Measurements from ENCODE around the gene RET.
"Not testable (repeated sequence)": the region's sequence is repeated elsewhere in the genome, so short reads cannot be mapped to it uniquely, and the experiment has no call there.

Gene RET

DNA sequence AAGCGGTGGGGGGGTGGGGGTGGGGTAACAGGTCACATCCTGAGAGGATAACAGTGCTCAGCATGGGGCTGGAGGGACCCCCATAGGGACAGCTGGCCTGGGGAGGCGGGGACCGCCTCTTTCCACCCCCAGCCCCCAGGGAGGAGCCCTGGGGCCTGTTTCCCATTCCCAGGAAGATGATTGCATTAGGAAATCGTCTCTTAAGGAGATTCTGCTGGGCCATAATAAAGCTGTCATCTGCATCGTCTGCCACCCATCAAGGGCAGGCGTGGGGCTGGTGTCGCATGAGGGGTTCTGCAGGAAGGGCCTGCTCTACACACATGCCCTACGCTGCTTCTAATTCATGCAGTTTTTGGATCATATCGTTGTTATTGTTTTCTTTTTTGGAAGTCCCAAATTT is 17.2 kb downstream of the RET start:
- H3K4me1 ChIP-seq = peaks cover 37 to 53% (median 49%) of the 10 kb centered on the region in 10 experiments
- H3K36me3 ChIP-seq = no peaks in the 10 kb centered on the region
- no peak overlapping the region for H3K9ac ChIP-seq
- H3K27me3 ChIP-seq = 0 out of 22 replicates have a peak, but pooled peaks cover 0 to 6% (median 0%) of the 10 kb centered on the region in 11 experiments
- no peak for TF ChIP-seq Cebpa-rat (IDR thresholded peaks at IDR 0.05)
- H3K27ac ChIP-seq = no peak overlapping the region
- peaks cover 0 to 7% (median 0%) of the 10 kb centered on the region in 11 experiments; a peak in 1 of 22 replicates for H3K9me3 ChIP-seq (replicated peaks in 1 of 11)
- H4K20me1 ChIP-seq = no peaks in the 10 kb centered on the region; a peak in 1 of 22 replicates
- no peak overlapping the region for H3K4me2 ChIP-seq
- H3K4me3 ChIP-seq = no peak overlapping the region

DNA sequence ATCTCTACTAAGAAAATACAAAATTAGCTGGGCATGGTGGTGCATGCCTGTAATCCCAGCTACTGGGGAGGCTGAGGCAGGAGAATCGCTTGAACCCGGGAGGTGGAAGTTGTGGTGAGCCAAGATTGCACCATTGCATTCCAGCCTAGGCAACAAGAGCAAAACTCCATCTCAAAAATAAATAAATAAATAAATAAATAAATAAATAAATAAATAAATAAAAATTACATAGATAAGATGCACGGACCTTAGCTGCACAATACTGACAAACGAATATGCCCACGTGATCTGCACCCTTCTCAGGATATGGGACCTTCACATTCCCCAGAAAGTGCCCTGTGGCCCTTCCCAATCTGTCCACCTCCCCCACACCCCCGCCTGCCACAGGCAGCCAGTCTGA is 22.5 kb downstream of the RET start:
- Histone ChIP-seq H3K27me3 (peaks cover 9 to 20% (median 14%) of the 10 kb centered on the region in 11 experiments), H3K4me1 (peaks cover under 1 to 21% (median 14%) of the 10 kb centered on the region in 10 experiments; a peak in 16 of 20 replicates)
- not testable (repeated sequence) for H3K4me3 ChIP-seq; H3K4me2 ChIP-seq; H3K9me3 ChIP-seq (replicated peaks in 1 of 11); H4K20me1 ChIP-seq; H3K36me3 ChIP-seq; H3K27ac ChIP-seq; H3K9ac ChIP-seq

DNA sequence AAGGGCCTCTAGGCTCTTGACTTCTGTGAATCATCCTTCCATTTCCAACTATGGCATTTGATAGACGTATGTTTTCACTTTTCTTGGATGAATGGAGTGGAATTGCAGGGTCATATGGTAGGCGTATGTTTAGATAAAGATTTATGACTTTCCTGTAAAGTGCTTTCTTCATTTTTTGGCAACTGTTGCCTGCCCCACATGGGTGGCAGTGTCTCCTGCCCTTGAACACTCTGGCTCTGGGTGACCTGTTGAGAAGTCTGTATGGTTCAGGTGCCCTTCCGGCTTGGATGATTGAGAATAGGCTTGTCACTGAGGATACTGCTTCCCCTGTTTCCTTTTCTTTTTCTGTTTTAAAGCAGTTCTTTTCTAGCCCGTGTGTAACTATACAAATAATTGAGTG is 23.1 kb downstream of the RET start:
- no peak overlapping the region for H3K4me2 ChIP-seq
- TF ChIP-seq Cebpa-rat (IDR thresholded peaks at IDR 0.05) = no peak
- H4K20me1 ChIP-seq = no peaks in the 10 kb centered on the region; a peak in 2 of 22 replicates
- H3K4me3 ChIP-seq = no peak overlapping the region
- H3K9me3 ChIP-seq (replicated peaks in 1 of 11) = no peaks in the 10 kb centered on the region
- no peak overlapping the region for H3K27ac ChIP-seq
- peaks cover 15 to 26% (median 20%) of the 10 kb centered on the region in 11 experiments for H3K27me3 ChIP-seq
- no peak overlapping the region for H3K9ac ChIP-seq
- peaks cover 6 to 27% (median 19%) of the 10 kb centered on the region in 10 experiments for H3K4me1 ChIP-seq
- H3K36me3 ChIP-seq = no peaks in the 10 kb centered on the region

DNA sequence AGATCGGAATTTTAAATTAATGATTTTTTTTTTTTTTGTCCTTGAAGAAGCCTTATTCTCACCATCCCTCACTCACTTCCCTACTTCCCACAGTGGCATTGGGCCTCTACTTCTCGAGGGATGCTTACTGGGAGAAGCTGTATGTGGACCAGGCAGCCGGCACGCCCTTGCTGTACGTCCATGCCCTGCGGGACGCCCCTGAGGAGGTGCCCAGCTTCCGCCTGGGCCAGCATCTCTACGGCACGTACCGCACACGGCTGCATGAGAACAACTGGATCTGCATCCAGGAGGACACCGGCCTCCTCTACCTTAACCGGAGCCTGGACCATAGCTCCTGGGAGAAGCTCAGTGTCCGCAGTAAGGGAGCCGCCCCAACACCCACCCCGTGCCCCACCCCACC is 23.5 kb downstream of the RET start:
- TF ChIP-seq Cebpa-rat (IDR thresholded peaks at IDR 0.05) = no peak
- Histone ChIP-seq H3K4me1 (peaks cover 9 to 31% (median 23%) of the 10 kb centered on the region in 10 experiments), H3K9ac (no peak overlapping the region), H3K36me3 (no peaks in the 10 kb centered on the region), H3K4me3 (no peak overlapping the region), H3K27ac (no peak overlapping the region), H4K20me1 (no peaks in the 10 kb centered on the region; a peak in 2 of 22 replicates), H3K9me3 (replicated peaks in 1 of 11) (no peaks in the 10 kb centered on the region), H3K27me3 (peaks cover 19 to 30% (median 24%) of the 10 kb centered on the region in 11 experiments), H3K4me2 (no peak overlapping the region)

DNA sequence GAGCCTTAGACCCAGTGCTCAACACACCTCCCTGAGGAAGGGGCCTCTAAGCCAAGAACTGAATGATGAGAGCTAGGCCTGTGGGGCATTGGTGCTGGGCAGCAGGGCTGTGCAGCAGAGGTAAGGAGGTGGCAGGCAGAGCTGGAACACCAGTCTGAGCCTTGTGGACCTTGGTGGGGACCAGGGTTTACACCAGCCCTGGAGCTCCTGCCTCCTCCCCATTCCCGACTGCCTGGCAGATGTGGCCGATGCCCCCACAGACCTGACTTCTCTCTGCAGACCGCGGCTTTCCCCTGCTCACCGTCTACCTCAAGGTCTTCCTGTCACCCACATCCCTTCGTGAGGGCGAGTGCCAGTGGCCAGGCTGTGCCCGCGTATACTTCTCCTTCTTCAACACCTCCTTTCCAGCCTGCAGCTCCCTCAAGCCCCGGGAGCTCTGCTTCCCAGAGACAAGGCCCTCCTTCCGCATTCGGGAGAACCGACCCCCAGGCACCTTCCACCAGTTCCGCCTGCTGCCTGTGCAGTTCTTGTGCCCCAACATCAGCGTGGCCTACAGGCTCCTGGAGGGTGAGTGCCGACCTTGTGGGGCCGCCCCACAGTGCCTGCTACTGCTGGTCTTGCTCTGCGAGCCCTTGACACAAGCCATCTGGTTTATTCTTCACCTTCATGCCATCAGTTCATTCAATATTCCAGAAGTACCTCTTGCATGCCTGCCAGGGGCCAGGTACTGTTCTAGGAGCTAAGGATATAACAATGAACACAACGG is 25.4 kb downstream of the RET start:
- TF ChIP-seq Cebpa-rat (IDR thresholded peaks at IDR 0.05) = no peak
- Histone ChIP-seq H3K36me3 (no peaks in the 10 kb centered on the region), H3K27ac (no peak overlapping the region), H3K27me3 (peaks cover 19 to 30% (median 24%) of the 10 kb centered on the region in 11 experiments), H4K20me1 (no peaks in the 10 kb centered on the region; a peak in 1 of 22 replicates), H3K9me3 (replicated peaks in 1 of 11) (no peaks in the 10 kb centered on the region), H3K4me3 (no peak overlapping the region), H3K9ac (no peak overlapping the region), H3K4me2 (no peak overlapping the region), H3K4me1 (peaks cover 27 to 44% (median 36%) of the 10 kb centered on the region in 10 experiments)

DNA sequence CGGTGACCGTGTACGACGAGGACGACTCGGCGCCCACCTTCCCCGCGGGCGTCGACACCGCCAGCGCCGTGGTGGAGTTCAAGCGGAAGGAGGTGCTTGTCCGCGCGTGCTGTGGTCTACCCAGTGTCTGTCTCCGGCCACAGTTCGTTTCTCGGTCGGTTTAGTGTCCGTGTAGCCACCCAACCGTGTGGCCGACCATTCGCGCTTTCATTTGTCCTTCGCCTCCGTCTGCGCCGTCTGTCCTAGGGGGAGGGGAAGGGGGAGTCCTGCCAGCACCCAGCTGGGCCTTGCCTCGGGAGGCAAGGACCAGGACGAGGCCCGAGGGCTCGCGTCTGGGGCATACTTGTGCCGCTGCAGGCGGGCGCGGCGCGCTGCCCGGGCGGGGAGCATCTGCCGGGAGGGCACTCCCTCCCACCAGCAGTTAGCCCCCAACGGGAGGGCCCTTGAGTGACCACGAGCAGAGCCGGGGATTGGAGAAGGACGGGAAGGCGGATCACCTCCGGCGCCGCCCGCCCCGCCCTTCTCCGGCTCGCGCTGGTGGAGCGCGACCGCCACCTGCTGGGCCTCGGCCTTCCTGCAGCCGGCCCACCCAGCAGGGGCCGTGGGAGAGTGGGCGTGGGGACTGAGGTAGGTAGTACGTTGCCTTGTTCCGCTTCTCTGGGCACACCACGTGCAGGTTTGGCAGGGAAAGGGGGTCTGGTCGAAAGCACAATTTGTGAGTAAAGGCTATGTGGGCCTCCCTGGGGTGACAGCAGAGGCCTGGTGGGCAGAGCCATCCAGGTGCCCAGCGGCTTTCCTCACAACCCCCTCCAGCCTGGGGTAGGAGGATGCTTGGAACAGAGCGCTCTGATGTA is 28.5 kb downstream of the RET start:
- Histone ChIP-seq H4K20me1 (no peaks in the 10 kb centered on the region; a peak in 1 of 22 replicates), H3K9me3 (replicated peaks in 1 of 11) (no peaks in the 10 kb centered on the region), H3K36me3 (no peaks in the 10 kb centered on the region), H3K4me3 (peak overlapping the region; percentile 48 to 69 (median 58)), H3K9ac (peak overlapping the region; percentile 48 to 73 (median 62); a peak in 18 of 22 replicates), H3K27ac (peak overlapping the region in 8 of 11 experiments; percentile 14 to 60 (median 38); a peak in 14 of 22 replicates), H3K4me2 (peak overlapping the region; percentile 89 to 99 (median 93)), H3K27me3 (peaks cover 19 to 30% (median 24%) of the 10 kb centered on the region in 11 experiments), H3K4me1 (peaks cover 39 to 62% (median 51%) of the 10 kb centered on the region in 10 experiments)
- no peak for TF ChIP-seq Cebpa-rat (IDR thresholded peaks at IDR 0.05)

DNA sequence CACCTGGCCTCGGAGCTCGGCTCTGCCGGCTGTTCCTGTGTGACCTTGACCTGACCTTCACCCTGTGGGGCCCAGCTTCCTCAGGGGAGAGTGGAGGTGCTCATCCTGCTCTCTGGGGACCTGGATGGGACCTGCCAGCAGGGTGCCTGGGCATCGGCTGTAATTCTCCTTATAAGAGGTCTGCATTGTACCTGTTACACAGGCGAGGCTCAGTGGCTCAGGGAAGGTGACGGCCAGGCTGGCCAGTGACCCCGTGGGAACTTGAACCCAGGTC is 29.0 kb downstream of the RET start:
- peaks cover 19 to 30% (median 24%) of the 10 kb centered on the region in 11 experiments for H3K27me3 ChIP-seq
- H3K4me3 ChIP-seq = peak overlapping the region in 1 of 10 experiments; percentile 58; a peak in 1 of 20 replicates
- peak overlapping the region in 8 of 11 experiments; percentile 7 to 60 (median 38); a peak in 12 of 22 replicates for H3K27ac ChIP-seq
- no peaks in the 10 kb centered on the region; a peak in 1 of 22 replicates for H4K20me1 ChIP-seq
- no peak for TF ChIP-seq Cebpa-rat (IDR thresholded peaks at IDR 0.05)
- H3K4me2 ChIP-seq = peak overlapping the region; percentile 89 to 99 (median 93)
- no peaks in the 10 kb centered on the region for H3K9me3 ChIP-seq (replicated peaks in 1 of 11)
- H3K9ac ChIP-seq = peak overlapping the region in 7 of 11 experiments; percentile 7 to 66 (median 32); a peak in 10 of 22 replicates
- peaks cover 44 to 67% (median 56%) of the 10 kb centered on the region in 10 experiments for H3K4me1 ChIP-seq
- H3K36me3 ChIP-seq = no peaks in the 10 kb centered on the region

DNA sequence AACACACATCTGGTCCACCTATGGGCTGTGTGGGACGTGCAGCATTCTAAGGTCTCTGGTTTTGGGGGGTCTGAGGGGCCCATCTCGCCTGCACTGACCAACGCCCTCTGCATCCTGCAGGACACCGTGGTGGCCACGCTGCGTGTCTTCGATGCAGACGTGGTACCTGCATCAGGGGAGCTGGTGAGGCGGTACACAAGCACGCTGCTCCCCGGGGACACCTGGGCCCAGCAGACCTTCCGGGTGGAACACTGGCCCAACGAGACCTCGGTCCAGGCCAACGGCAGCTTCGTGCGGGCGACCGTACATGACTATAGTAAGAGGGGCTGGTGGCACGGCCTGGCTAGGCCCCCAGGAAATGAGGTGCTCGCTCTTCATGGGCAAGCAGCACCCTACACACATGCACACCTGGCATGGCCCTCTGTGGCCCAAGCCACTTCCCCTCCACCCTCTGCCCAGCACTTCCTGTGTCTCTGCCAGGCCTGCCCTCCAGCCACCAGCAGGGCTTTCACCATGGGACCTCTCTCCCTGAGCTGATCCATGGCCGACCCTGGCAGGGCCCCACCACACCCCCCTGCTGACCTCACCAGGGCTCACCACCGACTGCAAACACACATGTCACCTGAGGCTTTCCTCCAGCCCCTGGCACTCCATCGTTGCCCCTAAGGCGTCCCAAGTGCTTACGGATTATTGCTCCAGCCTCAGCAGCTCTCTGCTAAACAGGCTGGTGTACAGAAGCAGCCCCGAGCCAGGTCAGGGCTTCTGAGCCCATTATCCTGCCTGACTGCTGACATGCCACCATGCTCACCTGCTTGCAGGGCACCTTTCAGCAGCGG is 29.6 kb downstream of the RET start:
- Histone ChIP-seq H4K20me1 (no peaks in the 10 kb centered on the region; a peak in 1 of 22 replicates), H3K4me1 (peaks cover 47 to 67% (median 57%) of the 10 kb centered on the region in 10 experiments), H3K9ac (peak overlapping the region in 4 of 11 experiments; percentile 11 to 66 (median 46); a peak in 6 of 22 replicates), H3K9me3 (replicated peaks in 1 of 11) (no peaks in the 10 kb centered on the region), H3K4me3 (no peak overlapping the region), H3K27me3 (peaks cover 19 to 30% (median 24%) of the 10 kb centered on the region in 11 experiments), H3K4me2 (peak overlapping the region; percentile 89 to 99 (median 93); a peak in 21 of 22 replicates), H3K27ac (peak overlapping the region in 7 of 11 experiments; percentile 7 to 60 (median 49); a peak in 6 of 22 replicates), H3K36me3 (no peaks in the 10 kb centered on the region)
- TF ChIP-seq Cebpa-rat (IDR thresholded peaks at IDR 0.05) = no peak

Measured in BLaER1 treated with 17β-estradiol and CSF1 and Interleukin-3, amounts not matched to agents 10 nM and 100 nM (cell line).